K562 (cell line): Measurements from ENCODE around the gene ASF1B. TPM values are rescaled to one million over a fixed set of nuclear protein-coding genes. Genes with fewer than 3 reads are reported as not detected.
A peak's percentile ranks its signal among the peaks of the same experiment; 100 is the strongest.

Experiments
- ARID4B ChIP-seq: sonication (generic); formaldehyde crosslinking; IDR thresholded peaks from 2 replicates; pipeline ENCODE4 v1.8.0; 2022; ENCODE audit warnings: mild to moderate bottlenecking, missing genetic modification reagents
- E2F8 ChIP-seq: fragments of 450-650 bp; IDR thresholded peaks from 2 replicates; pipeline ENCODE4 v1.7.1; 2018; ENCODE audit warnings: mild to moderate bottlenecking, low read depth; ENCODE audit not compliant: partially characterized antibody
- ESRRA ChIP-seq: fragments of 450-650 bp; IDR thresholded peaks from 2 replicates; pipeline ENCODE4 v1.6.1; 2014; ENCODE audit warnings: low read depth, mild to moderate bottlenecking, moderate library complexity, borderline replicate concordance
- EZH2 ChIP-seq: IDR thresholded peaks from 2 replicates; pipeline ENCODE4 v1.6.1; 2012; ENCODE audit warnings: low read depth, mild to moderate bottlenecking, inconsistent platforms, low read length, borderline replicate concordance
- GMEB1 ChIP-seq: fragments of 250-450 bp; sonication (Bioruptor Pico); IDR thresholded peaks from 2 replicates; pipeline ENCODE4 v1.4.0; 2020; ENCODE audit warnings: mild to moderate bottlenecking
- HDAC8 ChIP-seq: fragments of 450-650 bp; IDR thresholded peaks from 2 replicates; pipeline ENCODE4 v1.6.1; 2016; ENCODE audit warnings: mild to moderate bottlenecking, missing genetic modification characterization, moderate library complexity, missing compliant biosample characterization
- LCOR ChIP-seq: sonication (generic); formaldehyde crosslinking; IDR thresholded peaks from 2 replicates; pipeline ENCODE4 v1.8.0; 2022; ENCODE audit warnings: mild to moderate bottlenecking, missing genetic modification reagents
- NFIX ChIP-seq: fragments of 250-450 bp; sonication (Bioruptor Pico); IDR thresholded peaks from 2 replicates; pipeline ENCODE4 v1.4.0; 2020; ENCODE audit warnings: low read depth, mild to moderate bottlenecking, moderate library complexity
- RBBP5 ChIP-seq: fragments of 200-600 bp; sonication (generic); IDR thresholded peaks from 2 replicates; pipeline ENCODE4 v1.6.1; 2012; ENCODE audit warnings: borderline replicate concordance, mild to moderate bottlenecking, low read length, control low read depth, inconsistent platforms; ENCODE audit not compliant: insufficient read depth, poor library complexity, severe bottlenecking
- RHOXF2B ChIP-seq: fragments of 250-450 bp; sonication (Bioruptor Pico); conservative IDR thresholded peaks from 2 replicates; pipeline ENCODE4 v1.5.1; 2021
- STAT5A ChIP-seq: IDR thresholded peaks from 2 replicates; pipeline ENCODE4 v1.6.1; 2012; ENCODE audit warnings: low read length, inconsistent platforms, borderline replicate concordance
- ZNF224 ChIP-seq: sonication (generic); formaldehyde crosslinking; IDR thresholded peaks from 2 replicates; pipeline ENCODE4 v1.8.0; 2022; ENCODE audit warnings: mild to moderate bottlenecking, missing genetic modification reagents
- ZNF274 ChIP-seq: IDR thresholded peaks from 2 replicates; pipeline ENCODE4 v1.6.1; 2011; ENCODE audit warnings: low read depth, mild to moderate bottlenecking, low read length, moderate library complexity, borderline replicate concordance
- ZNF280B ChIP-seq: fragments of 250-450 bp; sonication (Bioruptor Pico); IDR thresholded peaks from 2 replicates; pipeline ENCODE4 v1.5.1; 2021; ENCODE audit warnings: mild to moderate bottlenecking
- polyA plus RNA-seq, 8 experiments: library from polyadenylated mRNA; depleted of rRNA in 4 of 8; stranded (reverse) in 5 of 8; unstranded in 3 of 8; fragments of >200 nt; fragmentation: Nextera tagmentation in 2 of 8; fragmentation: Illumina TruSeq in 1 of 8; extraction: Ambion mirVana in 2 of 8; extraction: Trizol in 1 of 8; gene quantifications; 2 replicates each; pipeline versions ENCODE4 v1.2.1 to v1.2.3, GENCODE V29; 2011 to 2014; ENCODE audit warnings: inconsistent platforms in 1 of 8, missing spikeins in 1 of 8
- total RNA-seq, 7 experiments: library from RNA; depleted of rRNA in 6 of 7; stranded (reverse); fragments of >200 nt in 6 of 7; fragmentation: Illumina TruSeq in 2 of 7; extraction: Trizol in 2 of 7; gene quantifications; 2 replicates each; pipeline versions ENCODE4 v1.2.1 to v1.2.3, GENCODE V29; 2011 to 2021; ENCODE audit warnings: low replicate concordance in 1 of 7

Gene ASF1B
- total and polyA plus RNA-seq, 9 of the 15 experiments (the other 6 are each of a cell fraction or from before 2014, with no cell fraction given), result 6.0 to 69.4 (median 53.3) TPM

GRCh38 chr19:14091081-14091812 is 45.1 kb downstream of the ASF1B start (continued):
- peak; percentile 51 for TF ChIP-seq E2F8
- TF ChIP-seq ZNF224 (CRISPR knock-in tag), result no peak
- no peak for TF ChIP-seq NFIX
- TF ChIP-seq ESRRA, result no peak; the same call in 1 of the 2 replicates
- no peak for TF ChIP-seq HDAC8 (tag)
- peak; percentile 64; the same call in 1 of the 2 replicates for TF ChIP-seq ARID4B
- no peak for TF ChIP-seq ZNF274
- no peak for TF ChIP-seq EZH2
- no peak for TF ChIP-seq RHOXF2B (CRISPR knock-in tag)
- 0 out of 2 replicates have a peak, but pooled peaks have one; percentile 25 for TF ChIP-seq LCOR (CRISPR knock-in tag)
- TF ChIP-seq STAT5A, result no peak; the same call in 1 of the 2 replicates
- no peak for TF ChIP-seq ZNF280B (CRISPR knock-in tag)
- peak; percentile 76 for TF ChIP-seq RBBP5
- TF ChIP-seq GMEB1, result peak; percentile 35; the same call in 1 of the 2 replicates
